ENCODE results near the gene ANKS3.
A peak's percentile ranks its signal among the peaks of the same experiment; 100 is the strongest.

The ANKS3 gene

DNA sequence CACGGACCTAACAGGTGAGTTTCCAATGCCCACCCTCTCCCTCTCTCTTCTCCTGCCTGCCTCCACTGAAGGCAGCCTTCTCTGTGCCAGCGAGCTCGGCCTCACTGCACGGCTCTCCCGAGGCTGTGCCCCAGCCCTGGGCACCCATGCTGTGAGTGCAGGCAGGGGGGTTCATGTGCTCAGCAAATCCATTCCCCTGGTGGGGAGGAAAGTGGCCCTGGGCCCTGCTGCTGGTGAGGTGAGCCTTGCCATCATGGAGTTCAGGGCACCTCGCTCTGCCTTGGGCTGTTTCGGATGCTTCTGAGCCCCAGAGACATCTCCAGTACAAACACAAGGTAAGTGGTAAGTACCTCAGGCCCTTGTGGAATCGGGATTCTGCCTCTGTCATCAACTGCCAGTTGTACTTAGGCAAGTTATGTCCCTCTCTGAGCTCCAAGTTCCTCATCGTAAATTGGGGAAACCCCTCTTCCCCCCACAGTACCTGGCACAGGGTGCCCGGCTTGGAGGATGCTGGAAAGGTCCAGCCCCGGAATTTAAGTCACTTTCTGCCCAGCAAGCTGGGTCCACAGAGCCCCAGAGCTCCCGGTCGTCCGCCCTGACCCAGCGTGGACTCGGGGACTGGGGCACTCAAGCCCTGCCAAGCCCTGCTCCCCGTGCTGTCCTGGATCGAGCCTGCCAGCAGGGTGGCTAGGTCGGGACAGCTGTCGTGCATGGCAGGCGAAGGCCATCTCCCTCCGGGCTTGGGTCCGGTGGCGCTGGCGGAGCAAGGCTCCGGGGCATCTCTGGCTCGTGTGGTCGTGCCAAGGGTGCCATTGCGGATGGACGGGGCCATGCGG lies 41.4 kb downstream of the ANKS3 start:
- no peaks in the 10 kb centered on the region for H3K9me3 Mint-ChIP-seq
- peaks cover 3% of the 10 kb centered on the region for H3K36me3 Mint-ChIP-seq
- H3K27ac Mint-ChIP-seq: peak overlapping the region; percentile 79
- peak overlapping the region; percentile 89 for H3K4me3 Mint-ChIP-seq
- peaks cover 11% of the 10 kb centered on the region for H3K4me1 Mint-ChIP-seq
- ATAC-seq (ENCODE audit: low read depth) (peak; percentile 14), DNase-seq (ENCODE audit: low spot score in 2 of 2) (peak in 1 of 2 donors; percentile 26)
- H3K27me3 Mint-ChIP-seq: no peaks in the 10 kb centered on the region

DNA sequence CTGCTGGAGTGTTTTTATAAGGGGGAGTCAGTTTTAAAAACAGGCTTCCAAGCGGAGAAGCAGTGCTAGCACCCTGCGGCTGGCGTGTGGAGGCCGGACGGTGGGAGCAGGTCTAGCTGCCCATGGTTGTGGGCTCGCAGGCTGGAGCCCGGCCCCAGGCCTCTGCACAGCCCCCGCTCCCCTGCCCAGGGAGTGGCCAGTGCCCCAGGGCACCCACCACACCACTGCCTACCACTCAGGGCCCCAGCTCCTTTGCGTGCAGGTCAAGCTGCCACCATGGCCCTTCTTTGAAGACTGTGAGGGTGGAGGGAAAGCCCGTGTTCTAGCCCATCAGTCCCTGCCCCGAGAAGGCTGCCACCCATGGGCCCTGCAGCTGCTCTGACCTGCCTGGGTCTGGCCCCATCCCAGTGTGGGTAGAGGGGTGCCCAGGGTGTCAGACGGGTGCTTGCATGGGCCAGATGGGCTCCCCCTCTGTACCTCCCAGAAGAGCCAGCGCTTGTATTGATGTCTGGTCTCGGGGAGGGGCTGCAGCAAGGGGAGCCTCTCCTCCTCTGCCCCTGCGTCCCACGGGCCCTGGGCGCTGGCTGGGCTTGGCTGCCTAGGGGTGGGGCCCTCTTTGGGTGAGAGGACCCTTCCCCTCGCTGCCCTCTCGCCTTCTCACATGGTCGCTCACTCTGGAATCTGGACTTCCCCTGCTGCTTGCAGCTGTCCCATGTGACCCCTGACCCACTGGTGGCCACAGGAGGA lies 42.2 kb downstream of the ANKS3 start:
- ATAC-seq (ENCODE audit: low read depth) (no peak), DNase-seq (ENCODE audit: low spot score in 2 of 2) (no peak)
- Mint-ChIP-seq H3K4me1 (peaks cover 11% of the 10 kb centered on the region), H3K9me3 (no peaks in the 10 kb centered on the region), H3K4me3 (no peak overlapping the region), H3K27ac (no peak overlapping the region), H3K27me3 (no peaks in the 10 kb centered on the region), H3K36me3 (peaks cover 3% of the 10 kb centered on the region)

DNA sequence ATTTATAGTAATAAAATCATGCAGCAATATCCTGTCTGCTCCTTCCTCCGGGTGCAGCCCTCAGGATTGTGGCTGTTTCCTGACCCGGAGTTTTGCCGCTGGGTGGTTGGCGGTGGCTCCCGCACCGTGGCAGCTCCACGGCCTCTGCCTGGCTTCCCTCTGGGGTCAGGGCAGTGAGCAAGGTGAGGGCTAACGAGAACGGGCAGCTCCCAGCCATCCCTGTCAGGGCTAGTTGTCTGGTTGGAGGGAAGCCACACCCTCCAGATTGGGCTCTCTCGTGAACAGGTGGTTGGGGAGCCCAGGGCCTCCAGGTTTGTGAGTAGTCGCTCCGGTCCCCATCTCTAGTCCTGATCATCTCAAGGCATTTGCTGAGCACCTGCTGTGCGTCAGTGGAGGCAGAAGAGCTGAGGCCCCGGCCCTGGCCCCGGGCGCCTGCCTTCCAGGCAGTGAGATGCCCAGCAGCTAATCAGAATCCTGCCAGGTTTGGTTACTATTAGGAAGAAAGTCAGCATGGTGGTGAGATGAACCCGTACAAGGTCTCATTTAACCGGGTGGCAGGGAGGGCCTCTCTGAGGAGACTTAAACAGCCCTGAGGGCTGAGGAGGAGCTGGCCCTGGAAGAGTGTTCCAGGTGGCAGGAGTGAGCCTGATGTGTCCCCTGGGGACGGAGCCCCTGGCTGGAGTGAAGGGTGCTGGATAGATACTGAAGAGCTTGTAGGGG lies 43.0 kb downstream of the ANKS3 start:
- ATAC-seq (ENCODE audit: low read depth): no peak
- Mint-ChIP-seq H3K27me3 (no peaks in the 10 kb centered on the region), H3K27ac (no peak overlapping the region), H3K36me3 (peaks cover 2% of the 10 kb centered on the region), H3K9me3 (no peaks in the 10 kb centered on the region), H3K4me3 (no peak overlapping the region), H3K4me1 (peaks cover 11% of the 10 kb centered on the region)
- no peak for DNase-seq (ENCODE audit: low spot score in 2 of 2)

DNA sequence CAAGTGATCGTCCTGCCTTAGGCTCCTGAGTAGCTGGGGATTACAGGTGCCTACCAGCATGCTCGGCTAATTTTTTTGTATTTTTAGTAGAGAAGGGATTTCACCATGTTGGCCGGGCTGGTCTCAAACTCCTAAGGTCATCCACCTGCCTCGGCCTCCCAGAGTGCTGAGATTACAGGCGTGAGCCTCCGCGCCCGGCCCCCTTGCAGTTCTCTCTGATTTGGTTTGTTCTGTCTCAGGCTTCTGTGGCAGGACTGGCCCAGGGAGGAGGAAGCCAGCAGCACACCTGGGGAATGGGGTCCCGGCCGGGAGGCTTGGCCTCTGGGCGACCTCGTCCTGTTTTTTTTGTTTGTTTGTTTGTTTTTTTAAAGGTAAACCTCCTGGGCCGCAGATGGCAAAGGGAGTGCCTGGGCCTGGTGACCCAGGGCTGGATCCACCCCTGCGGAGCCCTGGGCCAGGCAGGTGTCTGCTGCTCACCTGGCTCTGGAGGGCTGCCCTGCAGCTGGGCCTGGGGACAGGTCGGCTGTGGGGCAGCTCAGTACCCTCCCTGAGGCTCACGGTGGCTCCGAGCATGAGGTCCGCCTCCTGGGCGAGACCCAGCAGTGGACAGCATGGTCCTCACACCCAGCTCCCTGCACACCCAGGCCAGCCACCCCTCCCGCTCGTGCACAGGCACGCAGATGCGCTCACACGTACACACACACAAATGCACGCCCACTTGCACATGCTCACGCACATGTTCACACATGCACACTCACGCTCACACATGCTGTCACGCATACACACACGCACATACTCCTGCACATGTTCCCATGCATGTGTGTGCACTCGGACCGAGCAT lies 44.0 kb downstream of the ANKS3 start:
- ATAC-seq (ENCODE audit: low read depth) (no peak), DNase-seq (ENCODE audit: low spot score in 2 of 2) (no peak)
- no peak overlapping the region for H3K27ac Mint-ChIP-seq
- H3K4me1 Mint-ChIP-seq: peaks cover 7% of the 10 kb centered on the region
- no peak overlapping the region for H3K4me3 Mint-ChIP-seq
- H3K36me3 Mint-ChIP-seq: peaks cover 2% of the 10 kb centered on the region
- H3K27me3 Mint-ChIP-seq: no peaks in the 10 kb centered on the region
- H3K9me3 Mint-ChIP-seq: no peaks in the 10 kb centered on the region

DNA sequence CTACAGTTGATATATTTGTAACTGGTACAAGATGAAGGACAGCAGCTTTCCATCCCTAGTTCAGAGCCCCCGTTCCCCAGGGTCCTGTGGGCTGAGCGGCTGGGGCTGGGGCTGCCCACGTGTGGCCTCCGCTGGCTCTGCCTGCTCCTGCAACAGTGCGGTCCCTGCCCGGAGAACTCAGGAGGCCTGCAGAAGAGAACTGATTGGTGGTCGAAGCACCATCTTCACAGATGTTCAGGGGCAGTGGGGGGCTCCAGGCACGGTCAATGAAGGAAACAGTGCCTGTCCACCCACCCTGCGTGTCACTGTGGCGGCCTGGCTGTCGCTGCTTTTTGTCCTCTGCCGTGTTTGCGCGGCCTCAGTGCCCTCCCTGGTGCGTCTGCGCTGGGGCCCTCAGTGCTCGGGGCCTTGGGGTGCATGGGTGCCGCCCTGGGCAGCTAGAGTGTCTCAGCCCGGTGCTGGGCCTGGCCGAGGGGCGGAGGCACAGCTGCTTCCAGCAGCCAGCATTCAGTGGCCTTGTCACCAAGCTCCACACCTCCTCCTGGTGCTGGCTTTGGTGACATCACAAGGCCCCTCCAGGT lies 44.9 kb downstream of the ANKS3 start:
- DNase-seq (ENCODE audit: low spot score in 2 of 2) (no peak), ATAC-seq (ENCODE audit: low read depth) (no peak)
- Mint-ChIP-seq H3K4me1 (peaks cover 7% of the 10 kb centered on the region), H3K27me3 (no peaks in the 10 kb centered on the region), H3K27ac (no peak overlapping the region), H3K4me3 (no peak overlapping the region), H3K36me3 (peaks cover 2% of the 10 kb centered on the region), H3K9me3 (no peaks in the 10 kb centered on the region)

DNA sequence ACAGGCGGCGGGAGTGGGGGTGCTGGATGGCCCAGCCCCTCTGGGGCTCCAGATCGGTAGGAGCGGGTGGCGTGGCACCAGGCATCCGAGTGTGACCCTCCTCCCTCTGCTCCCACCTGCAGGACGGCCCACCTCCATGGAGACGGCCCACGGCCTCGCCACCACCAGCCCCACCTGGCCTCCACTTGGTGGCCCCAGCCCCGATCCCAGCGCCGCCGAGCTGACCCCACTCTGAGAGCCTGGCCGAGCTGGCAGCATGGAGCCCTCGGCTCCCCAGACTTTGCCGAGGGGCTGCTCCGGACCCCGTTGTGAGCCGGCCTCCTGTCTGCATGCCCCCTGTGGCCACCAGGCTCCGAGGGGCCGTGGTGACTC lies 45.4 kb downstream of the ANKS3 start:
- Mint-ChIP-seq H3K4me3 (no peak overlapping the region), H3K36me3 (peaks cover 2% of the 10 kb centered on the region), H3K9me3 (no peaks in the 10 kb centered on the region), H3K27me3 (no peaks in the 10 kb centered on the region), H3K4me1 (peaks cover 7% of the 10 kb centered on the region), H3K27ac (no peak overlapping the region)
- ATAC-seq (ENCODE audit: low read depth): no peak
- DNase-seq (ENCODE audit: low spot score in 2 of 2): no peak

DNA sequence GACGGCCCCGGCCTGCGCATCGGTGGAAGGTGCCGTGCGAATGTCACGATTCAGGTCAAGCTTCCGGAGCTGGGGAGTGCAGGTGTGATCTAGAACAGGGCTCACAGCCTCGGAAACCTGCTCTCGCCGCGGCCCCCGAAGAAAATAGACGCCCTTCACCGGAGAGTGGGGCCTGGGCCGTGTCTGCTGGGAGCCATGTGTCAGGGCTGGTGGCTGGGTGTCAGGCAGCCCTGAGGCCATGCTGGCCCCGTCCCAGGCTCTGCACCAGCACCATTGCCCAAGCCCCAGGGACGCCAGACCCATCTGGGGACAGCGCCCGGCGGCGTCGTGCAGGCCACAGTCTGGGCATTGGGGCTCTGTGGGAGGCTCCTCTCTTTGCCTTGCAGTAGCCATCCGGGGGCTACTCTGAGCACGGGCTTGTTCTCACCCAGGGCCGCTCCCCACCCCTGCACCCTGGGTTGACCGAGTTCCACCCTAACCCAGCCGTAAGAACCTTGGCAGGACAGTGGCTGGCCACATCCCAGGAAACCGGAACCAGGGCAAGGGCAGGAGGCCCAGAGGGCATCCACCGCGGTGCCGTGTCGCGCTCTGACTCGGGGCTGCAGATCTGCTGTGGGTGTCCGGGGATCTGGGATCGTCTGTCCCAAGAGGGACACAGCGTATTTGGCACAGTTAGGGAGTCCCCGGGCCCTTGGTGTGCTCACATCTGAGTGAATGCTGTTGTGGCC lies 46.0 kb downstream of the ANKS3 start:
- no peak overlapping the region for H3K4me3 Mint-ChIP-seq
- no peak for DNase-seq (ENCODE audit: low spot score in 2 of 2)

DNA sequence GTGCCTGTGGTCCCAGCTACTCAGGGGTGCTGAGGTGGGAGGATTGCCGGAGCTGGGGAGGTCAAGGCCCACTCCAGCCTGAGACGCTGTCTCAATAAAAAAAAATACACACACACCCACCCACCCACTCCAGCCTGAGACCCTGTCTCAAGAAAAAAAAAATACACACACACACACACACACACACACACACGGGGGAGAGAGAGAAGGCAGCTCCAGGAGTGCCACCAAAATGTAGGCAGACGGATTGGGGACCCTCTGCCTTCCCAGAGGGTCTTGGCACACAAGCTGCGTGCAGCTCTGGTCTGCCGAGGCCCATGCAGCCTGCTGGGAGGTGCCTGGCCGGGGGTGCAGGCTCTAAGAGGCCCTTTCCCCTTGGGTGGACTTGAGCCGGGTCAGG lies 46.7 kb downstream of the ANKS3 start:
- H3K36me3 Mint-ChIP-seq: peaks cover 4% of the 10 kb centered on the region
- ATAC-seq (ENCODE audit: low read depth) (no peak), DNase-seq (ENCODE audit: low spot score in 2 of 2) (no peak)
- peaks cover 3% of the 10 kb centered on the region for H3K4me1 Mint-ChIP-seq
- H3K9me3 Mint-ChIP-seq: no peaks in the 10 kb centered on the region
- H3K27ac Mint-ChIP-seq: no peak overlapping the region
- no peaks in the 10 kb centered on the region for H3K27me3 Mint-ChIP-seq
- no peak overlapping the region for H3K4me3 Mint-ChIP-seq

More for the DNA sequence above, 46.0 kb downstream of the ANKS3 start:
- no peak overlapping the region for H3K27ac Mint-ChIP-seq
- H3K36me3 Mint-ChIP-seq: peaks cover 2% of the 10 kb centered on the region
- H3K4me1 Mint-ChIP-seq: peaks cover 7% of the 10 kb centered on the region
- no peaks in the 10 kb centered on the region for H3K9me3 Mint-ChIP-seq
- H3K27me3 Mint-ChIP-seq: no peaks in the 10 kb centered on the region
- no peak for ATAC-seq (ENCODE audit: low read depth)

DNA sequence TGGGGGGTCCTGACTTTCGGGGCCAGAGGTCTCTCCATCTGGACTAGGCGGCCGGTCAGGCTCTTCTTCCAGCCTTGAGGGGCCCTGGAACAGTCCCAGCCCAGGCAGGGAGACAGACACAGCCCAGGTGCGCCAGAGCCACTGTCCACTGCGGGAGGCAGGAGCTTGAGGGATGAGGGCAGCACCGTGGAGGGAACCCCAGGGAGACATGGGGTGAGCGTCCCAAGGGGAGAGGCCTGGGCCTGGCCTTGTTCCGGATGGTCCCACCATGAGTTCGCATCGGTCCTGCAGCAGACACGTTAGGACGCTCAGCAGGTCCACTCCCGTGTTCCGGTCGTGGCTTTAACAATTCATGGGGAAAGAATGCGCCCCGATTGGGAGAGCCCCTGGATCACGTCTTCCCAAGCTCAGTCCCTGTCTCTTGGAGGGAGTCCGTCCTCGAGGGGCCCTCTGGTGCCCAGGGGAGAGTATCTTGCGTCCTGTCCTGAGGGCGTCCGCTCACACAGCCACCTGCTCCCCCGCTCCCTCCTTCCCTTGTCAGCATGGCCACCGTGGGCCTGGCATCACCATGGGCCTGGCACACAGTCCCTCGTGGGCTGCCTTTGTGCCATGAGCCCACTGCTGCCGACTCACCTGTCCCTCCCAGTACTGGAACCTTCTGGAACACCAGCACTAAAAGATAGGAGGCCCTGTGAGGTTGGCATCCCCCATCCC lies 47.4 kb downstream of the ANKS3 start:
- H3K27me3 Mint-ChIP-seq: no peaks in the 10 kb centered on the region
- no peak for ATAC-seq (ENCODE audit: low read depth)
- peaks cover 4% of the 10 kb centered on the region for H3K36me3 Mint-ChIP-seq
- no peak overlapping the region for H3K4me3 Mint-ChIP-seq
- no peaks in the 10 kb centered on the region for H3K9me3 Mint-ChIP-seq
- DNase-seq (ENCODE audit: low spot score in 2 of 2): no peak
- no peak overlapping the region for H3K27ac Mint-ChIP-seq
- H3K4me1 Mint-ChIP-seq: peaks cover 2% of the 10 kb centered on the region

DNA sequence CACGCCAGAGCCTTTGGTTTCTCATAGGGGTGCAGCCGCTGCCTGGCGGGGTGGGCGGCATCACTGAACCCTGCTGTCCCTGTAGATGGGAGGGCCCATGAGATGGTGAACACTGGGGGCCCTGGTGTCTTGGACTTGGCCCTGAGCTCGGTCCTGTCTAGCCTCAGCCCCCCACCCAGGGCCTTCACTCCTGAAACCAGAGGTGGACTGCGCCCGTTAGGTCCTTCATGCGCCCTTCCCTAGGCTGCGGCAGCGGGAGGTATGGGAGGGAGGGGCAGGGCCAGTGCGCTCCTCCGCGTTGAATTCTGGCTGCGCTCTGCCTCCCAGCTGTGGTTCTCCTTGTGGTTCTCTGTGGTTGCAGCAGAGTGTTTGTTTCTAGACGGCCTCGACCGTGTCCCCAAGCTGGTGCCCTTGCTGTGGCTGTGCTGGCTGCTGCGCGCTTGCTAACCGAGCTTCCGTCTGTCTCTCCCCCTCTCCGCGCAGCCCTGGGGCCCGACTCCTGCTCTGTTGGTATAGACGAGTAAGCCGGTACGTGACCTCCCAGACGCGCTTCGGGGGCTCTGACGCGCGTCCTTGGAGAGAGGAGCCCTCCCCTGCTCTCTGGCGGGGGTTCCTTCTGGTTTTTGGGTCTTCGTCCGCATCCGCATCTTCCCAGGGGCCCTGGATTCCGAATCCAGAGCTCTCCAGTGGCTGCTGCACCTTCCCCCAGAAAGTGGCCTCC lies 48.1 kb downstream of the ANKS3 start:
- Mint-ChIP-seq H3K27me3 (no peaks in the 10 kb centered on the region), H3K27ac (no peak overlapping the region), H3K36me3 (peaks cover 4% of the 10 kb centered on the region), H3K9me3 (no peaks in the 10 kb centered on the region), H3K4me3 (no peak overlapping the region), H3K4me1 (peaks cover 2% of the 10 kb centered on the region)
- ATAC-seq (ENCODE audit: low read depth): no peak
- DNase-seq (ENCODE audit: low spot score in 2 of 2): no peak

DNA sequence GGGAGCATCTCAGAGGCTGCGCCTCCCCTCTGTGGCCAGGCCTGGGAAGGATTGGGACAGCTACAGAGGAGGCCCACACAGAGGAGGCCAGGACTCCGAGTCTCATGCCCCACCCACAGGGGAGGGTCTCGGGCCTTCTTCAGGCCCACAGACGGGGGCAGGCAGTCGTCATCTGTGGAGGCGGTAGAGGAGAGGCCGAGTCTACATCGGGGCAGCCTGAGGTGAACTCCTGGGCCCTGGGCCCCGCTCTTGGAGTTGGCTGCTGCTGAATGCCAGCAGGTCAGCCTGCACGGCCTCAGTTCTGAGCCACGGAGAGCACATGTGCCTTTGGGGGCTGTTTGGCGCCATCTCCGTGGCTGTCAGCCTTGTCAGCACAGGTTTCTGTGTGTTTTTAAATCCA lies 48.8 kb downstream of the ANKS3 start:
- H3K4me3 Mint-ChIP-seq: no peak overlapping the region
- no peak overlapping the region for H3K27ac Mint-ChIP-seq
- no peaks in the 10 kb centered on the region for H3K27me3 Mint-ChIP-seq
- ATAC-seq (ENCODE audit: low read depth) (no peak), DNase-seq (ENCODE audit: low spot score in 2 of 2) (no peak)
- no peaks in the 10 kb centered on the region for H3K9me3 Mint-ChIP-seq
- H3K36me3 Mint-ChIP-seq: peaks cover 4% of the 10 kb centered on the region
- no peaks in the 10 kb centered on the region for H3K4me1 Mint-ChIP-seq

DNA sequence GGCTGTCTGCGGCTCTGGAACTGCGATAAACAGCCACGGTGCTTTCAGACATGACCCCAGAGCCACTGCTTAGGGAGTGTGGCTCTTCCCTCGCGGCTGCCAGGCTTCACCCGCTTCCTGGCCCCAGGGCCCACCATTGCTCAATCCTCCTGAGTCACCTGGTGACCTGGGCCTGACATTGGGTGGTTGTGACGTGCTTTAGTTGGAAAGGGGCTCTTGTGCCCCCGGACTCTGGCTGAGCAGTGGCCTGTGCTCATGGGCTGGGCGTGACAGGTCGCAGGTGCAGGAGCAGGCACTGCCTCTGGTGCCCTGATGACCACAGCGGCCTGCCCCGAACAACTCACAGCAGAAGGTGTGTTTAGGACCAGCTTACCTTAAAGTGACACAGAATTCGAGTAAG lies 49.3 kb downstream of the ANKS3 start:
- Mint-ChIP-seq H3K4me3 (no peak overlapping the region), H3K9me3 (no peaks in the 10 kb centered on the region), H3K4me1 (no peaks in the 10 kb centered on the region), H3K27me3 (no peaks in the 10 kb centered on the region), H3K27ac (no peak overlapping the region), H3K36me3 (peaks cover 4% of the 10 kb centered on the region)
- ATAC-seq (ENCODE audit: low read depth) (no peak), DNase-seq (ENCODE audit: low spot score in 2 of 2) (no peak)
